ENCODE measurements around the gene LMBR1L. TPM values are rescaled to one million over a fixed set of nuclear protein-coding genes. Genes with fewer than 3 reads are reported as not detected.

Gene LMBR1L
- total and polyA plus RNA-seq, 2 of the 13 experiments (the other 11 are each of a cell fraction or from before 2014, with no cell fraction given) = 12.2 to 65.9 TPM

- H3K4me2 ChIP-seq (ENCODE audit: low read depth, low read length) = peak overlapping the region; percentile 94
- no peak overlapping the region for H2AFZ ChIP-seq (ENCODE audit: low read length)
- peaks cover 0 to 3% of the 10 kb centered on the region in 2 experiments; a peak in 1 of 5 replicates for H3K36me3 ChIP-seq (replicated peaks in 1 of 2; ENCODE audit: control insufficient read depth in 1 of 2, insufficient read depth in 2 of 2, low read length in 2 of 2)
- ChIA-PET POLR2A (interaction anchor here (0.9 to 2.0 kb wide), 3 partner anchors 17 to 38 kb away, joined by 4 to 5 read pairs (median 5); no protein-coding TSS in a partner anchor), CTCF (ENCODE audit: low intra/inter-chr PET ratio, low total read pairs) (interaction anchor here (0.9 kb wide), 1 partner anchor 29 kb away, joined by 3 read pairs; no protein-coding TSS in a partner anchor)
- H3K27ac ChIP-seq (ENCODE audit: extremely low read length, insufficient read depth, low read length) = no peak overlapping the region
- peak overlapping the region; percentile 39 to 70 (median 50); a peak in 5 of 6 replicates for H3K4me3 ChIP-seq (replicated peaks in 1 of 3; ENCODE audit: insufficient read depth in 1 of 3, low read depth in 2 of 3, low read length in 3 of 3)
- in situ Hi-C loops (cut with HindIII; ENCODE audit: extremely low pct_ligation_motif_present, low pct_unique_long_range_greater_than_20kb) = no loop called here
- peaks cover 52% of the 10 kb centered on the region for H3K4me1 ChIP-seq (ENCODE audit: insufficient read depth, low read length)
- no peaks in the 10 kb centered on the region for H3K79me2 ChIP-seq (ENCODE audit: insufficient read depth, low read length)
- H4K20me1 ChIP-seq (ENCODE audit: insufficient read depth, low read length) = no peaks in the 10 kb centered on the region
- peaks cover 12 to 70% of the 10 kb centered on the region in 2 experiments; a peak in 4 of 5 replicates for H3K27me3 ChIP-seq (ENCODE audit: control insufficient read depth in 1 of 2, insufficient read depth in 2 of 2, low read length in 2 of 2)
- no peaks in the 10 kb centered on the region for H3K9me3 ChIP-seq (ENCODE audit: low read length)
- intact Hi-C loops (cut with micrococcal nuclease; ENCODE audit: unreplicated experiment) = no loop called here
- DNase-seq (ENCODE audit: low spot score) = peak; percentile 51
- no peak overlapping the region for H3K9ac ChIP-seq (ENCODE audit: insufficient read depth, low read depth, low read length)
- ATAC-seq = peak; percentile 68
- no peak for FAIRE-seq
- BruUV-seq (replicated peaks) = no TSS peak
- WGBS (ENCODE audit: low lambda C conversion rate) = 0% methylated on average over 15 of the region's 32 CpGs
- no peak for TF ChIP-seq ZNF263 (CRISPR knock-in tag; IDR thresholded peaks at IDR 0.05)
- TF ChIP-seq, protein P1, sequence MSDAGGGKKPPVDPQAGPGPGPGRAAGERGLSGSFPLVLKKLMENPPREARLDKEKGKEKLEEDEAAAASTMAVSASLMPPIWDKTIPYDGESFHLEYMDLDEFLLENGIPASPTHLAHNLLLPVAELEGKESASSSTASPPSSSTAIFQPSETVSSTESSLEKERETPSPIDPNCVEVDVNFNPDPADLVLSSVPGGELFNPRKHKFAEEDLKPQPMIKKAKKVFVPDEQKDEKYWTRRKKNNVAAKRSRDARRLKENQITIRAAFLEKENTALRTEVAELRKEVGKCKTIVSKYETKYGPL (CRISPR knock-in tag; IDR thresholded peaks at IDR 0.05) = no peak
- TF ChIP-seq, protein P2, sequence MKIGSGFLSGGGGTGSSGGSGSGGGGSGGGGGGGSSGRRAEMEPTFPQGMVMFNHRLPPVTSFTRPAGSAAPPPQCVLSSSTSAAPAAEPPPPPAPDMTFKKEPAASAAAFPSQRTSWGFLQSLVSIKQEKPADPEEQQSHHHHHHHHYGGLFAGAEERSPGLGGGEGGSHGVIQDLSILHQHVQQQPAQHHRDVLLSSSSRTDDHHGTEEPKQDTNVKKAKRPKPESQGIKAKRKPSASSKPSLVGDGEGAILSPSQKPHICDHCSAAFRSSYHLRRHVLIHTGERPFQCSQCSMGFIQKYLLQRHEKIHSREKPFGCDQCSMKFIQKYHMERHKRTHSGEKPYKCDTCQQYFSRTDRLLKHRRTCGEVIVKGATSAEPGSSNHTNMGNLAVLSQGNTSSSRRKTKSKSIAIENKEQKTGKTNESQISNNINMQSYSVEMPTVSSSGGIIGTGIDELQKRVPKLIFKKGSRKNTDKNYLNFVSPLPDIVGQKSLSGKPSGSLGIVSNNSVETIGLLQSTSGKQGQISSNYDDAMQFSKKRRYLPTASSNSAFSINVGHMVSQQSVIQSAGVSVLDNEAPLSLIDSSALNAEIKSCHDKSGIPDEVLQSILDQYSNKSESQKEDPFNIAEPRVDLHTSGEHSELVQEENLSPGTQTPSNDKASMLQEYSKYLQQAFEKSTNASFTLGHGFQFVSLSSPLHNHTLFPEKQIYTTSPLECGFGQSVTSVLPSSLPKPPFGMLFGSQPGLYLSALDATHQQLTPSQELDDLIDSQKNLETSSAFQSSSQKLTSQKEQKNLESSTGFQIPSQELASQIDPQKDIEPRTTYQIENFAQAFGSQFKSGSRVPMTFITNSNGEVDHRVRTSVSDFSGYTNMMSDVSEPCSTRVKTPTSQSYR (CRISPR knock-in tag; IDR thresholded peaks at IDR 0.05; ENCODE audit: borderline replicate concordance) = peak; percentile 50; the same call in 1 of the 2 replicates
- 0 out of 2 replicates have a peak, but pooled peaks have one; percentile 12 for TF ChIP-seq SALL1 (CRISPR knock-in tag; IDR thresholded peaks at IDR 0.05)
- TF ChIP-seq ZNF232 (CRISPR knock-in tag; IDR thresholded peaks at IDR 0.05; ENCODE audit: borderline replicate concordance) = peak; percentile 30; the same call in 1 of the 2 replicates
- TF ChIP-seq, protein P3, sequence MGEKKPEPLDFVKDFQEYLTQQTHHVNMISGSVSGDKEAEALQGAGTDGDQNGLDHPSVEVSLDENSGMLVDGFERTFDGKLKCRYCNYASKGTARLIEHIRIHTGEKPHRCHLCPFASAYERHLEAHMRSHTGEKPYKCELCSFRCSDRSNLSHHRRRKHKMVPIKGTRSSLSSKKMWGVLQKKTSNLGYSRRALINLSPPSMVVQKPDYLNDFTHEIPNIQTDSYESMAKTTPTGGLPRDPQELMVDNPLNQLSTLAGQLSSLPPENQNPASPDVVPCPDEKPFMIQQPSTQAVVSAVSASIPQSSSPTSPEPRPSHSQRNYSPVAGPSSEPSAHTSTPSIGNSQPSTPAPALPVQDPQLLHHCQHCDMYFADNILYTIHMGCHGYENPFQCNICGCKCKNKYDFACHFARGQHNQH (CRISPR knock-in tag; IDR thresholded peaks at IDR 0.05) = peak; percentile 18; the same call in 1 of the 2 replicates
- no peak for TF ChIP-seq ZNF512B (CRISPR knock-in tag; IDR thresholded peaks at IDR 0.05; ENCODE audit: borderline replicate concordance)
- TF ChIP-seq, protein P4, sequence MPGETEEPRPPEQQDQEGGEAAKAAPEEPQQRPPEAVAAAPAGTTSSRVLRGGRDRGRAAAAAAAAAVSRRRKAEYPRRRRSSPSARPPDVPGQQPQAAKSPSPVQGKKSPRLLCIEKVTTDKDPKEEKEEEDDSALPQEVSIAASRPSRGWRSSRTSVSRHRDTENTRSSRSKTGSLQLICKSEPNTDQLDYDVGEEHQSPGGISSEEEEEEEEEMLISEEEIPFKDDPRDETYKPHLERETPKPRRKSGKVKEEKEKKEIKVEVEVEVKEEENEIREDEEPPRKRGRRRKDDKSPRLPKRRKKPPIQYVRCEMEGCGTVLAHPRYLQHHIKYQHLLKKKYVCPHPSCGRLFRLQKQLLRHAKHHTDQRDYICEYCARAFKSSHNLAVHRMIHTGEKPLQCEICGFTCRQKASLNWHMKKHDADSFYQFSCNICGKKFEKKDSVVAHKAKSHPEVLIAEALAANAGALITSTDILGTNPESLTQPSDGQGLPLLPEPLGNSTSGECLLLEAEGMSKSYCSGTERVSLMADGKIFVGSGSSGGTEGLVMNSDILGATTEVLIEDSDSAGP (CRISPR knock-in tag; IDR thresholded peaks at IDR 0.05; ENCODE audit: borderline replicate concordance) = peak; percentile 26; the same call in 1 of the 2 replicates
- TF ChIP-seq HNRNPL (IDR thresholded peaks at IDR 0.05; ENCODE audit: low read depth, low read length) = peak; percentile 51; the same call in 1 of the 2 replicates
- 0 out of 2 replicates have a peak, but pooled peaks have one; percentile 4 for TF ChIP-seq FOSL2 (CRISPR knock-in tag; IDR thresholded peaks at IDR 0.05)
- TF ChIP-seq ZBTB7B (CRISPR knock-in tag; IDR thresholded peaks at IDR 0.05) = 0 out of 2 replicates have a peak, but pooled peaks have one; percentile 19
- TF ChIP-seq HMG20B (CRISPR knock-in tag; conservative IDR thresholded peaks at IDR 0.05) = 0 out of 2 replicates have a peak, but pooled peaks have one; percentile 29
Observed at GRCh38 chr12:49092086-49092815, 18.4 kb downstream of the LMBR1L start.
